Erythroblast (primary cell): ENCODE measurements around the gene TCF19.

Source experiments
- GATA1 ChIP-seq: IDR thresholded peaks from 2 replicates; pipeline ENCODE4 v1.6.1; 2011; ENCODE audit warnings: low read depth, mild to moderate bottlenecking, control low read depth, low read length, moderate library complexity
- POLR2A ChIP-seq: IDR thresholded peaks from 2 replicates; pipeline ENCODE4 v1.6.1; 2011; ENCODE audit warnings: mild to moderate bottlenecking, low read length

GRCh38 chr6:31190488-31190887, 32.1 kb downstream of the TCF19 start:
- TF ChIP-seq POLR2A (no peak), GATA1 (no peak)
